Stomach (tissue), 9 donors: Measurements from ENCODE around the gene ZNF541. TPM values are rescaled to one million over a fixed set of nuclear protein-coding genes. Genes with fewer than 3 reads are reported as not detected.
A peak's percentile ranks its signal among the peaks of the same experiment; 100 is the strongest.
"Not testable (repeated sequence)": the region's sequence is repeated elsewhere in the genome, so short reads cannot be mapped to it uniquely, and the experiment has no call there.

ENCODE experiments used
- DNase-seq, 2 donors: peaks; one replicate each; pipeline versions ENCODE4 v3.0.0 to v3.0.0-alpha.2; 2013 to 2019
- H3K27ac ChIP-seq, 5 donors: fragments of 200-600 bp in 4 of 5; sonication (generic) in 4 of 5; one replicate each; pipeline ENCODE4 v1.5.1; 2013 to 2019; ENCODE audit warnings: mild to moderate bottlenecking in 1 of 5, moderate library complexity in 1 of 5
- H3K27me3 ChIP-seq, 3 donors: fragments of 200-600 bp; sonication (generic); one replicate each; pipeline ENCODE4 v1.5.1; 2017 to 2019; ENCODE audit warnings: mixed run types in 1 of 3
- H3K36me3 ChIP-seq, 4 donors: fragments of 200-600 bp; sonication (generic); 1 replicate in 3 of 4; 2 replicates in 1 of 4; pipeline ENCODE4 v1.5.1; 2016 to 2019
- H3K4me1 ChIP-seq, 4 donors: fragments of 200-600 bp; sonication (generic); one replicate each; pipeline ENCODE4 v1.5.1; 2016 to 2019
- H3K4me3 ChIP-seq, 4 donors: fragments of 200-600 bp; sonication (generic) in 3 of 4; one replicate each; pipeline ENCODE4 v1.5.1; 2016 to 2019; ENCODE audit warnings: mild to moderate bottlenecking in 1 of 4
- H3K9me3 ChIP-seq, 4 donors: fragments of 200-600 bp; sonication (generic); one replicate each; pipeline ENCODE4 v1.5.1; 2016 to 2019
- EP300 ChIP-seq: sonication (generic); formaldehyde crosslinking; IDR thresholded peaks from one replicate; pipeline ENCODE4 v1.6.1; 2017; ENCODE audit warnings: antibody characterized with exemption
- POLR2A ChIP-seq, 4 donors: fragments of 450-650 bp; IDR thresholded peaks; one replicate each; pipeline ENCODE4 v1.6.1; 2016; ENCODE audit warnings: antibody characterized with exemption in 4 of 4, control low read depth in 2 of 4, mild to moderate bottlenecking in 1 of 4, moderate library complexity in 1 of 4
- POLR2AphosphoS5 ChIP-seq, 3 donors: sonication (generic); formaldehyde crosslinking; IDR thresholded peaks; one replicate each; pipeline ENCODE4 v1.6.1; 2016; ENCODE audit warnings: antibody characterized with exemption in 3 of 3
- WGBS, 5 donors: extraction: QIAGEN DNeasy Blood & Tissue Kit in 3 of 5; methylation state at CpG; one replicate each; pipeline versions ENCODE4 v1.1.5 to v1.1.7; 2013 to 2018; 5-methylcytosine and 5-hydroxymethylcytosine counted together
- intact Hi-C: fragments of 100-400 bp; cut with DNase I; formaldehyde crosslinking; loops from one replicate; pipeline ENCODE4 v1.15.1; 2023; ENCODE audit warnings: low total_unique reads
- polyA plus RNA-seq, 3 donors: library from polyadenylated mRNA; stranded (reverse); fragments of 200-250 nt; gene quantifications; one replicate each; pipeline ENCODE4 v1.2.3, GENCODE V29; 2013
- total RNA-seq, 5 donors: library from RNA; depleted of rRNA; stranded (reverse); fragments of >200 nt; gene quantifications; one replicate each; pipeline versions ENCODE4 v1.1.0 to v1.2.3, GENCODE V29; 2014 to 2016
- TF ChIP-seq, protein P1 (sequence below), 7 experiments: fragments of 450-650 bp in 4 of 7; fragments of 200-600 bp in 3 of 7; sonication (generic) in 3 of 7; IDR thresholded peaks; one replicate each; pipeline ENCODE4 v1.5.1; 2016 to 2019; ENCODE audit warnings: antibody characterized with exemption in 7 of 7, control low read depth in 2 of 7, mild to moderate bottlenecking in 1 of 7
- donor health status: healthy with polysubstance abuse.
- donor health status: Bipolar disorder and iron deficiency.
- donor health status: healthy.

Gene ZNF541
- total and polyA plus RNA-seq, 8 donors, result 0.08 to 0.19 (median 0.18) TPM; not detected in 5

- H3K4me3 ChIP-seq, result peak overlapping the region; percentile 46 to 62 (median 57)
- no peaks in the 10 kb centered on the region for H3K9me3 ChIP-seq
- WGBS, 5 donors, result 51 to 70% (median 62%) methylated on average over 17 of the region's 17 CpGs
- peak; percentile 50 to 76 for DNase-seq
- peak overlapping the region; percentile 8 to 93 (median 88) for H3K27ac ChIP-seq
- peaks cover 20 to 29% (median 27%) of the 10 kb centered on the region in 4 donors for H3K4me1 ChIP-seq
- TF ChIP-seq, protein P1, sequence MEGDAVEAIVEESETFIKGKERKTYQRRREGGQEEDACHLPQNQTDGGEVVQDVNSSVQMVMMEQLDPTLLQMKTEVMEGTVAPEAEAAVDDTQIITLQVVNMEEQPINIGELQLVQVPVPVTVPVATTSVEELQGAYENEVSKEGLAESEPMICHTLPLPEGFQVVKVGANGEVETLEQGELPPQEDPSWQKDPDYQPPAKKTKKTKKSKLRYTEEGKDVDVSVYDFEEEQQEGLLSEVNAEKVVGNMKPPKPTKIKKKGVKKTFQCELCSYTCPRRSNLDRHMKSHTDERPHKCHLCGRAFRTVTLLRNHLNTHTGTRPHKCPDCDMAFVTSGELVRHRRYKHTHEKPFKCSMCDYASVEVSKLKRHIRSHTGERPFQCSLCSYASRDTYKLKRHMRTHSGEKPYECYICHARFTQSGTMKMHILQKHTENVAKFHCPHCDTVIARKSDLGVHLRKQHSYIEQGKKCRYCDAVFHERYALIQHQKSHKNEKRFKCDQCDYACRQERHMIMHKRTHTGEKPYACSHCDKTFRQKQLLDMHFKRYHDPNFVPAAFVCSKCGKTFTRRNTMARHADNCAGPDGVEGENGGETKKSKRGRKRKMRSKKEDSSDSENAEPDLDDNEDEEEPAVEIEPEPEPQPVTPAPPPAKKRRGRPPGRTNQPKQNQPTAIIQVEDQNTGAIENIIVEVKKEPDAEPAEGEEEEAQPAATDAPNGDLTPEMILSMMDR (IDR thresholded peaks at IDR 0.05), result no peak
- TF ChIP-seq POLR2AphosphoS5 (IDR thresholded peaks at IDR 0.05), result peak in 1 of 3 donors; percentile 10
- TF ChIP-seq EP300, result no peak
- no peak for TF ChIP-seq POLR2A (IDR thresholded peaks at IDR 0.05)
- H3K27me3 ChIP-seq, result no peaks in the 10 kb centered on the region
- intact Hi-C loops, result no loop called here
- no peaks in the 10 kb centered on the region for H3K36me3 ChIP-seq
Measured at GRCh38 chr19:47601180-47601904, 28.4 kb upstream of the ZNF541 start.

DNA sequence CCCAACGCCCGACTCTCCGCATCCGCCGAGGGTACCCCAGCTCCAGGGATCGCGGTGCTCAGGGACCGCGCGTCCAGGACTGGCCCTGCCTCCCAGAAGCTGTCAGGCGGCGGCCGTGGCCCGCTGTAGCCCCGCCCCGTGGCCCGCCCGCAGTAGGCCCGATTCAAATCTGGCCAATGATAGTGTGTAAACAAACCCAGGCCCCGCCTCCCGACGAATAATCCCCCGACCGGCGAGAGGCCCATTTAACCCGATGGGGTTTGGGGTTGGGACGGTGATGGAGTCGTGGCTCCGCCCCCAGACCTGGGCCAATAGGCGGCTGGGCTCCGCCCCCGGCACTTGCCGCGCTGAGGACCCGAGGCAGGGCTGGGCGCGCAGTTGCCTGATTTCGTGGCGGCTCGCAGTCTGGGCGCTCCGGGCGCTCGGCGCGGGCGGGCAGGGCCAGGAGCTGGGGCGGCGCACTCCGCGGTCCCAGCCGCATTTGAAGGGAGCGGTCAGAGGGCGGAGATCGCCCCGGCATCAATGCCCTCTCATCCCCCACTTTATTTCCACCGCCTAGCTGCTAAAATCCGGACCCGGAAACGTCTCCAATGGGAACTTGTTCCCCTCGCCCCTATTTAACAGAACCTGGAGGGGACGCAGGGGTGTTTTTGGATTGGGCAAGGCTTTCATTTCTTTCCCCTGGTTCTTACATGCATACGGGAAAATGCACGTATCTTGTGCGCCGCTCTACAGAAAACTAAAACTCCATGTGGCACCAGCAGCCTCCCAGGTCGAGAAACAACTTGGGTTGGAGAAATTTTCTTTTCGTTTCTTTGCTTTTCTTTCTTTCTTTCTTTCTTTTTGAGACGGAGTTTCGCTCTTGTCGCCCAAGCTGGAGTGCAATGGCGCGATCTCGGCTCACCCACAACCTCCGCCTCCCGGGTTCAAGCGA lies 27.6 kb upstream of the ZNF541 start:
- intact Hi-C loops, result no loop called here
- peak; percentile 100 for DNase-seq
- Histone ChIP-seq H3K27me3 (no peaks in the 10 kb centered on the region), H3K9me3 (no peaks in the 10 kb centered on the region), H3K4me3 (peak overlapping the region; percentile 46 to 62 (median 57)), H3K27ac (peak overlapping the region; percentile 85 to 93 (median 88)), H3K36me3 (no peaks in the 10 kb centered on the region), H3K4me1 (peaks cover 20 to 29% (median 27%) of the 10 kb centered on the region in 4 donors)
- WGBS, 5 donors, result 3 to 6% (median 3%) methylated on average over 58 to 77 of the region's 77 CpGs
- TF ChIP-seq, protein P1 (IDR thresholded peaks at IDR 0.05), result peak in 1 of 7 experiments; percentile 8
- TF ChIP-seq EP300, result no peak
- TF ChIP-seq POLR2A (IDR thresholded peaks at IDR 0.05), result peak in 1 of 4 donors; percentile 68
- TF ChIP-seq POLR2AphosphoS5 (IDR thresholded peaks at IDR 0.05), result peak; percentile 76 to 91 (median 86)

GRCh38 chr19:47599671-47600245 lies 26.8 kb upstream of the ZNF541 start:
- DNase-seq, H3K9me3 ChIP-seq, intact Hi-C loops, H3K36me3 ChIP-seq, H3K27me3 ChIP-seq: not testable (repeated sequence)
- peak in 1 of 4 donors; percentile 42 for TF ChIP-seq POLR2A (IDR thresholded peaks at IDR 0.05)
- 28 to 40% (median 35%) methylated on average over 25 of the region's 25 CpGs for WGBS, 5 donors
- Histone ChIP-seq H3K4me3 (peak overlapping the region; percentile 46 to 62 (median 57)), H3K27ac (peak overlapping the region; percentile 55 to 93 (median 88)), H3K4me1 (peaks cover 20 to 29% (median 27%) of the 10 kb centered on the region in 4 donors)

DNA sequence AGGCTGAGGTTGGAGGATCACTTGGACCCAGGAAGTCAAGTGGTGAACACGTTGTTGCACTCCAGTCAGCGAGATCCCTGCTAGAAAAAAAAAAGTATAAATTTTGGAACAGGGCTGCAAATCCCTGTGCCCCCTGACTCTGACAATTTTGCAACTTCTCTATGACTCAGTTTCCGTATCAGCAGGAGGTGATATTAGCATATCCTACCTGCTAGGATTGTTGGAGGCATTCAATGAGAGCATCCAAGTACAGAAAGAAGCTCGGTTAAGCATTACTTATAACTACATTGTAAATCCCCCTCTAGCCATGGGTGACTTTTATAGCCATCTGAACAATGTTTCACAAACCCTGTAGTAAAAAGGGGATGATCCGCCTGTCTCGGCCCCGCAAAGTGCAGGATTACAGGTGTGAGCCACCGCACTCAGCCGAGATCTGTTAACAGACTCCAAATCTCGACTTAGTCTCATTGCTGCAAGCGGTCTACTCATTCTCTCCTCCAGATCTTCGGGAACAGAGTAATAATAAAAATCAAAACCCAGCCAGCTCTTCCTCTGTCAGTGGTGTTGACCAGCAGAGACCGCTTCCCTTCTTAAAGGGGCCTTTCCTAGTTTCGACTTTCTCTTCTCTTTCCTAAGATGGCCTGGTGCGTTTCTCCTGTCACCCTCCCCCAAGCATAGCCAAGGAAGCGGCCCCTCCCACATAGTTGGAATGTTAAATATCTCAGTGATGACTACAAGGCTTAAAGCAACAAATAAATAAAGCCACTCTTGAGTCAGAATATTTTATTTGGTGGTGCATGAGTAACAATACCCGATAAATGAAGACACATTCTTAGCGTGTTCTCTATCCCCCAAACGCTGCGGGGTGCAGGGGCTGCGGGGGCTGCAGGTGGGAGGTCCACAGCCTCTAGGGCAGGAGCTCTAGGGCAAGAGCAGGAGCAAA lies 25.7 kb upstream of the ZNF541 start:
- H3K27me3 ChIP-seq, result no peaks in the 10 kb centered on the region
- 25 to 35% (median 30%) methylated on average over 21 of the region's 21 CpGs for WGBS, 5 donors
- intact Hi-C loops, result no loop called here
- peak overlapping the region; percentile 14 to 62 (median 52) for H3K4me3 ChIP-seq
- H3K36me3 ChIP-seq, result no peaks in the 10 kb centered on the region
- H3K9me3 ChIP-seq, result no peaks in the 10 kb centered on the region
- DNase-seq, result peak; percentile 41 to 82
- TF ChIP-seq POLR2AphosphoS5 (IDR thresholded peaks at IDR 0.05), result peak; percentile 20 to 65 (median 24)
- TF ChIP-seq, protein P1 (IDR thresholded peaks at IDR 0.05), result no peak
- peaks cover 20 to 29% (median 27%) of the 10 kb centered on the region in 4 donors for H3K4me1 ChIP-seq
- H3K27ac ChIP-seq, result peak overlapping the region; percentile 8 to 93 (median 88)
